GM12891 (cell line): ENCODE results near the gene SPDYE5.
"Not testable (repeated sequence)": the region's sequence is repeated elsewhere in the genome, so short reads cannot be mapped to it uniquely, and the experiment has no call there.

Experiments
- POLR2A ChIP-seq: IDR thresholded peaks from 2 replicates; pipeline ENCODE4 v1.6.1; 2011; ENCODE audit warnings: low read depth, low read length, control low read depth
- POLR2AphosphoS5 ChIP-seq: IDR thresholded peaks from 2 replicates; pipeline ENCODE4 v1.6.1; 2011; ENCODE audit warnings: low read depth, low read length, control low read depth
- POU2F2 ChIP-seq: IDR thresholded peaks from 2 replicates; pipeline ENCODE4 v1.6.1; 2011; ENCODE audit warnings: low read depth, mild to moderate bottlenecking, control low read depth, low read length, moderate library complexity
- TAF1 ChIP-seq: IDR thresholded peaks from 2 replicates; pipeline ENCODE4 v1.6.1; 2011; ENCODE audit warnings: low read depth, low read length, control low read depth

DNA sequence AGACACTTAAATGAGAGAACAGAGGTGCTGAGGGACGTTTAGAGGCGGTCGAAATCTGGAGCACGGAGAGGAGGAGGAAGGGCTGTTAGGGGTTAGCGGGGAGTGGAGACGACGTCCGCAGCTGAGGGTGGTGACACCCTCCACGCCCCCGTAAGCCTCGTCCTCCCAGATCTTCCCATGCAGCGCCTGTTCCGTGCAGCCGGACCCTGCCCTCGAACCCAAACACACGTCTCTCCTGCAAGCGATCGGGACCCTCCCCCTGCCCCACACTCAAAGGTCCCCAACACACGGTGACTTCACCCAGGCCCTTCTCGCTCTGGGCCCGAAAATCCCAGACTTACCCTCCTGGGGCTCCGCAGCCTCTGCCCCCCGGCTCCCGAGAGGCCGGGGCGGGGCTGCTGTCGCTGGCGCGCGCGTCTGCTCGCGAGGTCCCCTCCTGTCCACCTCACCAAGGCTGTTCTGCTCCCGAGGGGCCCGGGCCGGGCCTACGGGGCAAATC, 35.2 kb downstream of the SPDYE5 start:
- TF ChIP-seq POLR2AphosphoS5, POLR2A, TAF1, POU2F2: not testable (repeated sequence)
